Vagina (tissue), 2 donors: Measurements from ENCODE around the gene STX1A. TPM values are rescaled to one million over a fixed set of nuclear protein-coding genes. Genes with fewer than 3 reads are reported as not detected.
"Not testable (repeated sequence)": the region's sequence is repeated elsewhere in the genome, so short reads cannot be mapped to it uniquely, and the experiment has no call there.

Experiments used
- DNase-seq, 2 donors: peaks; one replicate each; pipeline ENCODE4 v3.0.0-alpha.2; 2017; ENCODE audit errors: extremely low spot score in 2 of 2
- H3K27ac ChIP-seq: fragments of 200-600 bp; sonication (generic); one replicate; pipeline ENCODE4 v1.5.1; 2019
- H3K27me3 ChIP-seq: fragments of 200-600 bp; sonication (generic); one replicate; pipeline ENCODE4 v1.5.1; 2019
- H3K36me3 ChIP-seq, 2 donors: fragments of 200-600 bp; sonication (generic); one replicate each; pipeline ENCODE4 v1.5.1; 2017 to 2019
- H3K4me1 ChIP-seq: fragments of 200-600 bp; sonication (generic); one replicate; pipeline ENCODE4 v1.5.1; 2019
- H3K4me3 ChIP-seq, 2 donors: fragments of 200-600 bp; sonication (generic); 1 replicate in 1 of 2; 2 replicates in 1 of 2; pipeline ENCODE4 v1.5.1; 2016 to 2019
- H3K9me3 ChIP-seq: fragments of 200-600 bp; sonication (generic); one replicate; pipeline ENCODE4 v1.5.1; 2019
- POLR2A ChIP-seq, 2 donors: fragments of 450-650 bp; IDR thresholded peaks; one replicate each; pipeline ENCODE4 v1.6.1; 2017; ENCODE audit warnings: antibody characterized with exemption in 2 of 2, mild to moderate bottlenecking in 2 of 2, moderate library complexity in 2 of 2
- POLR2AphosphoS5 ChIP-seq, 2 donors: sonication (generic); formaldehyde crosslinking; IDR thresholded peaks; one replicate each; pipeline ENCODE4 v1.9.0; 2017; ENCODE audit warnings: antibody characterized with exemption in 2 of 2, mild to moderate bottlenecking in 2 of 2, low read depth in 1 of 2; ENCODE audit not compliant: insufficient read depth in 1 of 2
- intact Hi-C: fragments of 100-400 bp; cut with DNase I; formaldehyde crosslinking; loops from one replicate; pipeline ENCODE4 v1.15.1; 2023
- total RNA-seq: library from RNA; depleted of rRNA; stranded (reverse); fragments of >200 nt; gene quantifications from one replicate; pipeline ENCODE4 v1.2.3, GENCODE V29; 2016
- TF ChIP-seq, protein P1 (sequence below), 3 experiments: fragments of 450-650 bp in 2 of 3; fragments of 200-600 bp in 1 of 3; sonication (generic) in 1 of 3; IDR thresholded peaks; one replicate each; pipeline ENCODE4 v1.5.1; 2017 to 2019; ENCODE audit warnings: antibody characterized with exemption in 3 of 3, mild to moderate bottlenecking in 2 of 3, moderate library complexity in 2 of 3

The STX1A gene
- total RNA-seq, 1 donor from 2014 or later: 17.2 TPM

DNA sequence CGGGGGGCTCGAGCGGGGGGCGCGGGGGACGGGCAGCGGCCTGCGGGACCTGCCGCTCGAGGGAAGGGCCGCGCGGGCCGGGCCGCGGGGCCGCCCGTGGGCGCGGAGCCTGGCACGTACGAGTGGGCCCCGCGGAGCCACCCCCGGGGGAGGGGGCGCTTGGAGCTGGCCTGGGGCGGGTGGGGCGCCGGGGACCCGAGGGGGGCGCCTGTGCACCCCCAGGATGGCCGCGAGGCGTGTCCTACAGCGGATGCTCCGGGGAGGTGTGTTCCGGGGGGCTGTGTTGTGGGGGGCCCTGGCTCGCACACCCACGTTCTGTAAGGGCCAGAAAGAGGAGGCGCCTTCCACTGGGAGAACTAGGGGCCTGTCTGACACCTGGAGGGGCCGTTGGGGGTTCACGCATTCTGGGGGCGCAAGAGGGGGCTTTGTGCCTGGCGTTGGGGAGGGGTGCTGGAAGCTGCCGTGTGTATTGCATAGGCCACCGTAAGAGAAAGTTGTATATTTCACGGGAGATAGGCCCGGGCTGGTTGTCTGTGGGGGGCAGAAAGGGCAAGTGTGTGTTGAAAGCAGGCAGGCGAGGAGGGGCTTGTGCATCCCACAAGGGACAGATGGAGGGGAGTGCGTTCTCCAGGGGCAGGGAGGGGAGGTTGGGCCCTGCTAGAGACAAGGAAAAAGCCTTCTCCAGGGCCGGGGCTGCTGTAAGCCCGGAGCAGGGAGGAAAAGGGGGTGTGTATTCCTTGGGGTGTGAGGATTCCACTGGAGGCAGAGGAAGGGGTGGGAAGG, 51.2 kb downstream of the STX1A start:
- intact Hi-C loops: loop anchor here (10.0 kb wide), 1 partner anchor 63 kb away; no protein-coding TSS in a partner anchor
- H3K27me3 ChIP-seq: no peaks in the 10 kb centered on the region
- no peak overlapping the region for H3K27ac ChIP-seq
- no peaks in the 10 kb centered on the region for H3K9me3 ChIP-seq
- TF ChIP-seq POLR2AphosphoS5 (IDR thresholded peaks at IDR 0.05; ENCODE audit: insufficient read depth in 1 of 2, low read depth in 1 of 2) (no peak), POLR2A (IDR thresholded peaks at IDR 0.05) (no peak)
- TF ChIP-seq, protein P1, sequence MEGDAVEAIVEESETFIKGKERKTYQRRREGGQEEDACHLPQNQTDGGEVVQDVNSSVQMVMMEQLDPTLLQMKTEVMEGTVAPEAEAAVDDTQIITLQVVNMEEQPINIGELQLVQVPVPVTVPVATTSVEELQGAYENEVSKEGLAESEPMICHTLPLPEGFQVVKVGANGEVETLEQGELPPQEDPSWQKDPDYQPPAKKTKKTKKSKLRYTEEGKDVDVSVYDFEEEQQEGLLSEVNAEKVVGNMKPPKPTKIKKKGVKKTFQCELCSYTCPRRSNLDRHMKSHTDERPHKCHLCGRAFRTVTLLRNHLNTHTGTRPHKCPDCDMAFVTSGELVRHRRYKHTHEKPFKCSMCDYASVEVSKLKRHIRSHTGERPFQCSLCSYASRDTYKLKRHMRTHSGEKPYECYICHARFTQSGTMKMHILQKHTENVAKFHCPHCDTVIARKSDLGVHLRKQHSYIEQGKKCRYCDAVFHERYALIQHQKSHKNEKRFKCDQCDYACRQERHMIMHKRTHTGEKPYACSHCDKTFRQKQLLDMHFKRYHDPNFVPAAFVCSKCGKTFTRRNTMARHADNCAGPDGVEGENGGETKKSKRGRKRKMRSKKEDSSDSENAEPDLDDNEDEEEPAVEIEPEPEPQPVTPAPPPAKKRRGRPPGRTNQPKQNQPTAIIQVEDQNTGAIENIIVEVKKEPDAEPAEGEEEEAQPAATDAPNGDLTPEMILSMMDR (IDR thresholded peaks at IDR 0.05): no peak
- DNase-seq: no peak
- H3K36me3 ChIP-seq: no peaks in the 10 kb centered on the region
- peaks cover 18% of the 10 kb centered on the region for H3K4me1 ChIP-seq
- peak overlapping the region; percentile 58 to 97 for H3K4me3 ChIP-seq

DNA sequence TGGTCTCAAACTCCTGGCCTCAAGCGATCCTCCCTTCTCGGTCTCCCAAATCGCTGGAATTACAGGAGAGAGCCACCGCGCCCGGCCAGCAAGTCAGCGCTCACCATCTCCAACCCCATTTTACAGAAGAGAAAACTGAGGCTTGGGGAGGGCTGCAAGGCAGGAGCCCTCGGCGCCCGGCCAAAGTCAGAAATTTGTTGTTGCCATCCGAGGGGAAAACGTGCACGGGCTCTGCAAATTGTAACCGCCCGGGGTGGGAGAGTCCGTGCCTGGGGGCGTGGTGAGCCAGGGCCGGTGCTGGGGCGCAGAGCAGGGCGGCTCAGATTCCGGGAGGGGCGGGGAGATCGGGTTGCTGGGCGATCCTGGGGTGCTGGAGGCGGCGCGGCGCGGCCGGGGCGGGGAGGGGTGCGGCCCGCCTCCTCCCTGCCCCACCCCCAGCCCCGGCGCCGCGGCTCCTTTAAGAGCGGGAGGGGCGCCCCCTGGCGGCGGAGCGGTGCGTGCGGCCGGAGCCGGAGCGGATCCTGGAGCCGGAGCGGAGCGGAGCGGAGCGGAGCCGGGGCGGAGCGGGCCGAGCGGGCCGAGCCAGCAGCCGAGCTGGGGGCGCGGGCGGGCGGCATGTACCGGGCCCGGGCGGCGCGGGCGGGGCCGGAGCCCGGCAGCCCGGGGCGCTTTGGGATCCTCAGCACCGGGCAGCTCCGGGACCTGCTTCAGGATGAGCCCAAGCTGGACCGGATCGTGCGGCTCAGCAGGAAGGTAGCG, 51.9 kb downstream of the STX1A start, which contains the start of gene VPS37D:
Gene VPS37D (plus strand): TSS at position 488 of the 759 bp plus-strand sequence. CDS start 128 bp downstream, at position 616.
- DNase-seq: no peak
- intact Hi-C loops: loop anchor here (10.0 kb wide), 1 partner anchor 63 kb away; no protein-coding TSS in a partner anchor
- Histone ChIP-seq H3K27ac (no peak within 1 kb of the TSS), H3K27me3 (no peaks in the 10 kb centered on the region), H3K4me3 (peak within 1 kb of the TSS; percentile 58 to 97), H3K36me3 (no peaks in the 10 kb centered on the region), H3K4me1 (peaks cover 18% of the 10 kb centered on the region), H3K9me3 (no peaks in the 10 kb centered on the region)
- TF ChIP-seq POLR2AphosphoS5 (IDR thresholded peaks at IDR 0.05; ENCODE audit: insufficient read depth in 1 of 2, low read depth in 1 of 2): no peak
- peak in 1 of 2 donors; percentile 38 for TF ChIP-seq POLR2A (IDR thresholded peaks at IDR 0.05)
- TF ChIP-seq, protein P1 (IDR thresholded peaks at IDR 0.05): peak; percentile 47 to 65 (median 55)

DNA sequence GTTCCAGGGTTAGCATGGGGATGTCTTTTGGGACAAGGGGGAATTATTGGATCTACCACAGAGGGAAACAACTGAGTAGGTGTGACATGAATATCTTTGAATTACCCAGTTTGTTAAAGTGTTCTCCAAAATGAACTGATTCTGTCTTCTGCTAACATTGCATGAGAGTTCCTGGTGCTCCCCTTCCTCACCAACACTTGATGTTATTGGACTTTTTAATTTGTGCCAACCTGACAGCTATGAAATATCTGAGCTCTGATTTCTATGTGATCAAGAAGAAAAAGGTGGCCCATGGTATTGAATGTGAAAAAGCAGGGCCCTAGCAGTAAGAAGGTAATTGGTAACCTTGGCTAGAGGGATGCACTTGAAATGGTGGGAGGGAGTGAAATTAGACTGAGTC, 56.4 kb downstream of the STX1A start:
- no peaks in the 10 kb centered on the region for H3K27me3 ChIP-seq
- H3K4me3 ChIP-seq: no peak overlapping the region
- H3K36me3 ChIP-seq: no peaks in the 10 kb centered on the region
- no peak overlapping the region for H3K27ac ChIP-seq
- H3K9me3 ChIP-seq: no peaks in the 10 kb centered on the region
- no peak for DNase-seq
- TF ChIP-seq, protein P1 (IDR thresholded peaks at IDR 0.05): no peak
- TF ChIP-seq POLR2A (IDR thresholded peaks at IDR 0.05): no peak
- TF ChIP-seq POLR2AphosphoS5 (IDR thresholded peaks at IDR 0.05; ENCODE audit: insufficient read depth in 1 of 2, low read depth in 1 of 2): no peak
- peaks cover 5% of the 10 kb centered on the region for H3K4me1 ChIP-seq
- intact Hi-C loops: loop anchor here (10.0 kb wide), 1 partner anchor 58 kb away; no protein-coding TSS in a partner anchor

DNA sequence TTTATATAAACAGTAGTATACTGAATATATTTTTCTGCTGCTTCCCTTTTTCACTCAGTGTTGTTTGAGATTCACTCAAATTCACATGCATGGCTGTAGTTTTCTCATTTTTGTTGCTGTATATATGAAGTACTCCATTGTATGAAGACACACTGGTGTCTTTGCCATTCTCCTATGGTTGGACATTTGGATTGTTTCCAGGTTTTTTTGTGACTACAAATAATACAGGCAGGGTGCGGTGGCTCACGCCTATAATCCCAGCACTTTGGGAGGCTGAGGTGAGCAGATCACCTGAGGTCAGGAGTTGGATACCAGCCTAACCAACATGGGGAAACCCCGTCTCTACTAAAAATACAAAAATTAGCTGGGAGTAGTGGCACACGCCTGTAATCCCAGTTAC, 58.9 kb downstream of the STX1A start:
- not testable (repeated sequence) for H3K4me3 ChIP-seq, H3K9me3 ChIP-seq, H3K36me3 ChIP-seq, H3K27me3 ChIP-seq, H3K27ac ChIP-seq, H3K4me1 ChIP-seq, DNase-seq
- intact Hi-C loops: loop anchor here (10.0 kb wide), 1 partner anchor 56 kb away; no protein-coding TSS in a partner anchor

DNA sequence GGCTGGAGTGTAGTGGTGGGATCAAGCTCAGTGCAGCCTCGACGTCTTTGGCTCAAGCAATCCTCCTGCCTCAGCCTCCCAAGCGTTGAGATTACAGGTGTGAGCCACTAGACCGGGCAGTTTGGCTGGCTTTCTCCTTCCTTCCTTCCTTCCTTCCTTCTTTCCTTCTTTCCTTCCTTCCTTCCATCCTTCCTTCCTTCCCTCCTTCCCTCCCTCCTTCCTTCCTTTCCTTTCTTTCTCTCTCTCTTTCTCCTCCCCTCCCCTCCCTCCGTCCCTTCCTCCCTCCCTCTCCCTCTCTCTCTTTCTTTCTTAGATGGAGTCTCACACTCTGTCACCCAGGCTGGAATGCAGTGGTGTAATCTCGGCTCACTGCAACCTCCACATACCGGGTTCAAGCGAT, 59.5 kb downstream of the STX1A start:
- Histone ChIP-seq H3K36me3 (no peaks in the 10 kb centered on the region), H3K4me1 (no peaks in the 10 kb centered on the region), H3K9me3 (no peaks in the 10 kb centered on the region), H3K27ac (no peak overlapping the region), H3K27me3 (no peaks in the 10 kb centered on the region), H3K4me3 (no peak overlapping the region)
- TF ChIP-seq, protein P1 (IDR thresholded peaks at IDR 0.05): no peak
- TF ChIP-seq POLR2AphosphoS5 (IDR thresholded peaks at IDR 0.05; ENCODE audit: insufficient read depth in 1 of 2, low read depth in 1 of 2) (no peak), POLR2A (IDR thresholded peaks at IDR 0.05) (no peak)
- intact Hi-C loops: loop anchor here (10.0 kb wide), 1 partner anchor 55 kb away; no protein-coding TSS in a partner anchor
- no peak for DNase-seq

DNA sequence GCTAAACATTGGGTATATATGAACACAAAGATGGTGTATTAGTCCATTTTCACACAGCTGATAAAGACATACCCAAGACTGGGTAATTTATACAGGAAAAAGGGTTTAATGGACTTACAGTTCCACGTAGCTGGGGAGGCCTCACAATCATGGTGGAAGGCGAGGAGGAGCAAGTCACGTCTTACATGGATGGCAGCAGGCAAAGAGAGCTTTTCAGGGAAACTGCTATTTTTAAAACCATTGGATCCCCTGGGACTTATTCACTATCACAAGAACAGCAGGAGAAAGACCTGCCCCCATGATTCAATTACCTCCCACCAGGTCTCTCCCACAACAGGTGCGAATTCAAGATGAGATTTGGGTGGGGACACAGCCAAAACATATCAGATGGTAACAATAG, 64.2 kb downstream of the STX1A start:
- H3K4me1 ChIP-seq, H3K27ac ChIP-seq, H3K4me3 ChIP-seq, H3K27me3 ChIP-seq, intact Hi-C loops, H3K36me3 ChIP-seq, H3K9me3 ChIP-seq, DNase-seq: not testable (repeated sequence)
